A673 (cell line): Measurements from ENCODE around the gene ARL10.

Experiments
- EZH2 ChIP-seq: fragments of 200-600 bp; sonication (generic); IDR thresholded peaks from 2 replicates; pipeline ENCODE4 v1.6.1; 2017; ENCODE audit warnings: borderline replicate concordance, low read depth, mild to moderate bottlenecking, mixed read lengths, antibody characterized with exemption, low read length; ENCODE audit not compliant: poor library complexity, severe bottlenecking
- TF ChIP-seq, protein P1 (sequence below): fragments of 300-800, 200-600 bp; sonication (generic); conservative IDR thresholded peaks from 2 replicates; pipeline ENCODE4 v1.5.1; 2017; ENCODE audit warnings: low read depth, mild to moderate bottlenecking, antibody characterized with exemption, low read length, moderate library complexity, mixed read lengths

DNA sequence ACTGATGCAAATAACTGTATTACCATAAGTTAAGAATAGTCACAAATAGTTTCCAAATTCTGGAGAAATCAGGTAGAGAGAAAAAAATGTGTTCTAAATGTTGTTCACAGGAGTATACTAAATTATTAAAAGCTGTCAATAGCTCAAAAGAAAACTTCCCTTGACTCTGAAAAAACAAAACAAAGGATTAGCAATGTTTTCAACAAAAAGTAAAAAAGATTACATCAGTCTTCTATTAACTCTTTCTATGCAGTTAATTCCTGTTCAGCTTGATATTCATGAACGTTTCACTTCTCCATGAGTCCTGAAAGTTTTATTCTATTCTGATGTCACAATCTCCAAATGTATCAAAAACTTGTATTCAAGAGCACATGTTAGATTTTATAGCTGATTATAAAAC lies 60.5 kb downstream of the ARL10 start:
- TF ChIP-seq, protein P1, sequence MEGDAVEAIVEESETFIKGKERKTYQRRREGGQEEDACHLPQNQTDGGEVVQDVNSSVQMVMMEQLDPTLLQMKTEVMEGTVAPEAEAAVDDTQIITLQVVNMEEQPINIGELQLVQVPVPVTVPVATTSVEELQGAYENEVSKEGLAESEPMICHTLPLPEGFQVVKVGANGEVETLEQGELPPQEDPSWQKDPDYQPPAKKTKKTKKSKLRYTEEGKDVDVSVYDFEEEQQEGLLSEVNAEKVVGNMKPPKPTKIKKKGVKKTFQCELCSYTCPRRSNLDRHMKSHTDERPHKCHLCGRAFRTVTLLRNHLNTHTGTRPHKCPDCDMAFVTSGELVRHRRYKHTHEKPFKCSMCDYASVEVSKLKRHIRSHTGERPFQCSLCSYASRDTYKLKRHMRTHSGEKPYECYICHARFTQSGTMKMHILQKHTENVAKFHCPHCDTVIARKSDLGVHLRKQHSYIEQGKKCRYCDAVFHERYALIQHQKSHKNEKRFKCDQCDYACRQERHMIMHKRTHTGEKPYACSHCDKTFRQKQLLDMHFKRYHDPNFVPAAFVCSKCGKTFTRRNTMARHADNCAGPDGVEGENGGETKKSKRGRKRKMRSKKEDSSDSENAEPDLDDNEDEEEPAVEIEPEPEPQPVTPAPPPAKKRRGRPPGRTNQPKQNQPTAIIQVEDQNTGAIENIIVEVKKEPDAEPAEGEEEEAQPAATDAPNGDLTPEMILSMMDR: no peak
- no peak for TF ChIP-seq EZH2
